ENCODE measurements around the gene ZNF221. TPM values are rescaled to one million over a fixed set of nuclear protein-coding genes. Genes with fewer than 3 reads are reported as not detected.

ZNF221 gene
- total and polyA plus RNA-seq, 9 of the 15 experiments (the other 6 are each of a cell fraction or from before 2014, with no cell fraction given): 0.32 to 1.4 (median 0.45) TPM

GRCh38 chr19:43934985-43935708 lies 15.9 kb upstream of the ZNF221 start, which contains the start of gene ZNF45 (continued):
- TF ChIP-seq MAX (CRISPR knock-in tag; IDR thresholded peaks at IDR 0.05) (no peak), ZBTB17 (CRISPR knock-in tag; IDR thresholded peaks at IDR 0.05) (no peak), RBM39 (optimal IDR thresholded peaks at IDR 0.05; ENCODE audit: low read depth, low read length) (no peak), SMARCC2 (IDR thresholded peaks at IDR 0.05; ENCODE audit: low read depth) (no peak), JUN (IDR thresholded peaks at IDR 0.05; ENCODE audit: borderline replicate concordance, low read depth, low read length) (0 out of 2 replicates have a peak, but pooled peaks have one; percentile 9), JUN (CRISPR knock-in tag; IDR thresholded peaks at IDR 0.05; ENCODE audit: borderline replicate concordance) (no peak), GATAD2A (IDR thresholded peaks at IDR 0.05) (no peak), SETDB1 (IDR thresholded peaks at IDR 0.05; ENCODE audit: low read length) (no peak), GABPA (tag; conservative IDR thresholded peaks at IDR 0.05; ENCODE audit: low read depth) (peak; percentile 99), BCOR (IDR thresholded peaks at IDR 0.05) (no peak), XRCC4 (IDR thresholded peaks at IDR 0.05; ENCODE audit: extremely low read depth, insufficient read depth, insufficient read length) (no peak), CREB3 (tag; conservative IDR thresholded peaks at IDR 0.05; ENCODE audit: low read depth) (no peak), MTF1 (CRISPR knock-in tag; IDR thresholded peaks at IDR 0.05; ENCODE audit: borderline replicate concordance) (no peak), HOXB6 (CRISPR knock-in tag; IDR thresholded peaks at IDR 0.05; ENCODE audit: borderline replicate concordance) (no peak), ZNF212 (CRISPR knock-in tag; IDR thresholded peaks at IDR 0.05) (no peak), KDM5B (IDR thresholded peaks at IDR 0.05; ENCODE audit: insufficient replicate concordance, low read depth, low read length) (peak; percentile 77), HCFC1 (IDR thresholded peaks at IDR 0.05; ENCODE audit: low read depth, low read length) (peak; percentile 96)
- TF ChIP-seq, protein P1, sequence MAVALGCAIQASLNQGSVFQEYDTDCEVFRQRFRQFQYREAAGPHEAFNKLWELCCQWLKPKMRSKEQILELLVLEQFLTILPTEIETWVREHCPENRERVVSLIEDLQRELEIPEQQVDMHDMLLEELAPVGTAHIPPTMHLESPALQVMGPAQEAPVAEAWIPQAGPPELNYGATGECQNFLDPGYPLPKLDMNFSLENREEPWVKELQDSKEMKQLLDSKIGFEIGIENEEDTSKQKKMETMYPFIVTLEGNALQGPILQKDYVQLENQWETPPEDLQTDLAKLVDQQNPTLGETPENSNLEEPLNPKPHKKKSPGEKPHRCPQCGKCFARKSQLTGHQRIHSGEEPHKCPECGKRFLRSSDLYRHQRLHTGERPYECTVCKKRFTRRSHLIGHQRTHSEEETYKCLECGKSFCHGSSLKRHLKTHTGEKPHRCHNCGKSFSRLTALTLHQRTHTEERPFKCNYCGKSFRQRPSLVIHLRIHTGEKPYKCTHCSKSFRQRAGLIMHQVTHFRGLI (CRISPR knock-in tag; IDR thresholded peaks at IDR 0.05): no peak
- TF ChIP-seq, protein P2, sequence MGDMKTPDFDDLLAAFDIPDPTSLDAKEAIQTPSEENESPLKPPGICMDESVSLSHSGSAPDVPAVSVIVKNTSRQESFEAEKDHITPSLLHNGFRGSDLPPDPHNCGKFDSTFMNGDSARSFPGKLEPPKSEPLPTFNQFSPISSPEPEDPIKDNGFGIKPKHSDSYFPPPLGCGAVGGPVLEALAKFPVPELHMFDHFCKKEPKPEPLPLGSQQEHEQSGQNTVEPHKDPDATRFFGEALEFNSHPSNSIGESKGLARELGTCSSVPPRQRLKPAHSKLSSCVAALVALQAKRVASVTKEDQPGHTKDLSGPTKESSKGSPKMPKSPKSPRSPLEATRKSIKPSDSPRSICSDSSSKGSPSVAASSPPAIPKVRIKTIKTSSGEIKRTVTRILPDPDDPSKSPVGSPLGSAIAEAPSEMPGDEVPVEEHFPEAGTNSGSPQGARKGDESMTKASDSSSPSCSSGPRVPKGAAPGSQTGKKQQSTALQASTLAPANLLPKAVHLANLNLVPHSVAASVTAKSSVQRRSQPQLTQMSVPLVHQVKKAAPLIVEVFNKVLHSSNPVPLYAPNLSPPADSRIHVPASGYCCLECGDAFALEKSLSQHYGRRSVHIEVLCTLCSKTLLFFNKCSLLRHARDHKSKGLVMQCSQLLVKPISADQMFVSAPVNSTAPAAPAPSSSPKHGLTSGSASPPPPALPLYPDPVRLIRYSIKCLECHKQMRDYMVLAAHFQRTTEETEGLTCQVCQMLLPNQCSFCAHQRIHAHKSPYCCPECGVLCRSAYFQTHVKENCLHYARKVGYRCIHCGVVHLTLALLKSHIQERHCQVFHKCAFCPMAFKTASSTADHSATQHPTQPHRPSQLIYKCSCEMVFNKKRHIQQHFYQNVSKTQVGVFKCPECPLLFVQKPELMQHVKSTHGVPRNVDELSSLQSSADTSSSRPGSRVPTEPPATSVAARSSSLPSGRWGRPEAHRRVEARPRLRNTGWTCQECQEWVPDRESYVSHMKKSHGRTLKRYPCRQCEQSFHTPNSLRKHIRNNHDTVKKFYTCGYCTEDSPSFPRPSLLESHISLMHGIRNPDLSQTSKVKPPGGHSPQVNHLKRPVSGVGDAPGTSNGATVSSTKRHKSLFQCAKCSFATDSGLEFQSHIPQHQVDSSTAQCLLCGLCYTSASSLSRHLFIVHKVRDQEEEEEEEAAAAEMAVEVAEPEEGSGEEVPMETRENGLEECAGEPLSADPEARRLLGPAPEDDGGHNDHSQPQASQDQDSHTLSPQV (IDR thresholded peaks at IDR 0.05): no peak
- TF ChIP-seq, protein P3, sequence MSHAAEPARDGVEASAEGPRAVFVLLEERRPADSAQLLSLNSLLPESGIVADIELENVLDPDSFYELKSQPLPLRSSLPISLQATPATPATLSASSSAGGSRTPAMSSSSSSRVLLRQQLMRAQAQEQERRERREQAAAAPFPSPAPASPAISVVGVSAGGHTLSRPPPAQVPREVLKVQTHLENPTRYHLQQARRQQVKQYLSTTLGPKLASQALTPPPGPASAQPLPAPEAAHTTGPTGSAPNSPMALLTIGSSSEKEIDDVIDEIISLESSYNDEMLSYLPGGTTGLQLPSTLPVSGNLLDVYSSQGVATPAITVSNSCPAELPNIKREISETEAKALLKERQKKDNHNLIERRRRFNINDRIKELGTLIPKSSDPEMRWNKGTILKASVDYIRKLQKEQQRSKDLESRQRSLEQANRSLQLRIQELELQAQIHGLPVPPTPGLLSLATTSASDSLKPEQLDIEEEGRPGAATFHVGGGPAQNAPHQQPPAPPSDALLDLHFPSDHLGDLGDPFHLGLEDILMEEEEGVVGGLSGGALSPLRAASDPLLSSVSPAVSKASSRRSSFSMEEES (CRISPR knock-in tag; IDR thresholded peaks at IDR 0.05): no peak
